HG03175 (cell line): ENCODE data around the gene NRSN2.
"Not testable (repeated sequence)": the region's sequence is repeated elsewhere in the genome, so short reads cannot be mapped to it uniquely, and the experiment has no call there.

Experiments
- ATAC-seq: cut with Tn5 transposase; IDR thresholded peaks from one replicate; pipeline ENCODE4 v1.9.1; 2021; ENCODE audit warnings: mild to moderate bottlenecking, moderate library complexity; ENCODE audit not compliant: unreplicated experiment

Gene NRSN2

GRCh38 chr20:353166-353565 is 6.3 kb downstream of the NRSN2 start:
- no peak for ATAC-seq

- peak; percentile 93 for ATAC-seq
Observed at GRCh38 chr20:354298-354977, 7.5 kb downstream of the NRSN2 start.

GRCh38 chr20:356154-356553 is 9.2 kb downstream of the NRSN2 start:
- not testable (repeated sequence) for ATAC-seq

GRCh38 chr20:356745-357144 is 9.8 kb downstream of the NRSN2 start:
- no peak for ATAC-seq

GRCh38 chr20:358891-359555 is 12.1 kb downstream of the NRSN2 start:
- ATAC-seq = no peak

- no peak for ATAC-seq
Observed at GRCh38 chr20:361561-361960, 14.7 kb downstream of the NRSN2 start.

GRCh38 chr20:362271-363254 is 15.7 kb downstream of the NRSN2 start:
- no peak for ATAC-seq

GRCh38 chr20:363319-364078 is 16.6 kb downstream of the NRSN2 start:
- no peak for ATAC-seq

- no peak for ATAC-seq
Observed at GRCh38 chr20:364905-365794, 18.2 kb downstream of the NRSN2 start.

GRCh38 chr20:366041-366718 is 19.3 kb downstream of the NRSN2 start:
- no peak for ATAC-seq

GRCh38 chr20:366719-367485 is 20.0 kb downstream of the NRSN2 start:
- ATAC-seq = no peak

GRCh38 chr20:367486-367887 is 20.6 kb downstream of the NRSN2 start:
- no peak for ATAC-seq

GRCh38 chr20:368915-369314 is 22.0 kb downstream of the NRSN2 start:
- no peak for ATAC-seq

GRCh38 chr20:370151-370600 is 23.3 kb downstream of the NRSN2 start:
- no peak for ATAC-seq

GRCh38 chr20:370977-371754 is 24.3 kb downstream of the NRSN2 start:
- no peak for ATAC-seq

GRCh38 chr20:371755-372542 is 25.0 kb downstream of the NRSN2 start:
- no peak for ATAC-seq
